Measurements from ENCODE around the gene GADD45G. TPM values are rescaled to one million over a fixed set of nuclear protein-coding genes. Genes with fewer than 3 reads are reported as not detected.

The GADD45G gene
- total and polyA plus RNA-seq, 2 experiments from 2014 or later: 12.7 to 24.1 TPM

DNA sequence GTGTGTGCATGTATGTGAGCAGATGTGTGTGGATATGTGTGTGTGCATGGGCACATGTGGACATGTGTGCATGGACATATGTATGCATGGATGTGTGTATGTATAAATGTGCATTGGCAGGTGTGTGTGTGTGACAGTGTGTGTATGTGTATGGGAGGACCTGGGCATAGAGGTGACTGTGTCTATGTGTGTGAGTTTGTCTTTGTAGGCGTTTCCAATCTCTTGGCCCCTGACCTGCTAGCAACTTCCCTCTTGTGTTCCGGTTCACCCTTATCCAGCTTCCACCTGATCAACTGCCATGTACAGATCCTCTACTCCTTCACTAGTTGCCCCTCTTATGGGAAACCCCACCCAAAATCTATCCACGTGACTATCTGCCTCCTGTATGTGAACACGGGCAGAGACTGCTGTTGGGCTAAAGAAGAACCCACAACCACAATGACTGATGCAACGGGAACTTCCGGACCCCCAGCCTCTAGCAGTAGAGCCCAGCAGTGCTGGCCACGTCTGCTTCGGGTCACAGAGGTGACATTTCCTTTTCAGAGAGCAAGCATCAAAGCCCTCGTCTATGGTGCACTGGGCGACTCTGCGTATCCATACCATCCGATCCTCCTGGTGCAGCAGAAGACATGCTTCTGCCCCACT, 24.9 kb upstream of the GADD45G start:
- Histone ChIP-seq H3K4me3 (no peak overlapping the region), H3K79me2 (replicated peaks; ENCODE audit: insufficient read depth) (no peaks in the 10 kb centered on the region), H3K4me1 (ENCODE audit: insufficient read depth) (no peaks in the 10 kb centered on the region), H4K20me1 (replicated peaks; ENCODE audit: insufficient read depth) (no peaks in the 10 kb centered on the region), H3K36me3 (ENCODE audit: insufficient read depth) (no peaks in the 10 kb centered on the region), H3K27ac (ENCODE audit: low read depth) (no peak overlapping the region), H3F3A (replicated peaks; ENCODE audit: low read depth) (no peaks in the 10 kb centered on the region), H2AFZ (no peak overlapping the region), H3K27me3 (ENCODE audit: insufficient read depth) (no peaks in the 10 kb centered on the region), H3K4me2 (no peak overlapping the region), H3K9me2 (ENCODE audit: insufficient read depth) (no peaks in the 10 kb centered on the region)
- H3K4me3 Mint-ChIP-seq: no peak overlapping the region
- H3K9me3 Mint-ChIP-seq: peaks cover 15% of the 10 kb centered on the region; the same call in 2 of the 3 replicates
- no peak for ATAC-seq
- peaks cover 5% of the 10 kb centered on the region for H3K27me3 Mint-ChIP-seq (ENCODE audit: insufficient read depth, low read depth, poor library complexity)
- TF ChIP-seq, protein P1, sequence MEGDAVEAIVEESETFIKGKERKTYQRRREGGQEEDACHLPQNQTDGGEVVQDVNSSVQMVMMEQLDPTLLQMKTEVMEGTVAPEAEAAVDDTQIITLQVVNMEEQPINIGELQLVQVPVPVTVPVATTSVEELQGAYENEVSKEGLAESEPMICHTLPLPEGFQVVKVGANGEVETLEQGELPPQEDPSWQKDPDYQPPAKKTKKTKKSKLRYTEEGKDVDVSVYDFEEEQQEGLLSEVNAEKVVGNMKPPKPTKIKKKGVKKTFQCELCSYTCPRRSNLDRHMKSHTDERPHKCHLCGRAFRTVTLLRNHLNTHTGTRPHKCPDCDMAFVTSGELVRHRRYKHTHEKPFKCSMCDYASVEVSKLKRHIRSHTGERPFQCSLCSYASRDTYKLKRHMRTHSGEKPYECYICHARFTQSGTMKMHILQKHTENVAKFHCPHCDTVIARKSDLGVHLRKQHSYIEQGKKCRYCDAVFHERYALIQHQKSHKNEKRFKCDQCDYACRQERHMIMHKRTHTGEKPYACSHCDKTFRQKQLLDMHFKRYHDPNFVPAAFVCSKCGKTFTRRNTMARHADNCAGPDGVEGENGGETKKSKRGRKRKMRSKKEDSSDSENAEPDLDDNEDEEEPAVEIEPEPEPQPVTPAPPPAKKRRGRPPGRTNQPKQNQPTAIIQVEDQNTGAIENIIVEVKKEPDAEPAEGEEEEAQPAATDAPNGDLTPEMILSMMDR (conservative IDR thresholded peaks at IDR 0.05; ENCODE audit: low read depth in 2 of 2): no peak
- TF ChIP-seq EZH2phosphoT487 (IDR thresholded peaks at IDR 0.05; ENCODE audit: unreplicated experiment) (no peak), CREB1 (CRISPR knock-in tag; IDR thresholded peaks at IDR 0.05; ENCODE audit: low read depth) (no peak), POLR2AphosphoS5 (IDR thresholded peaks at IDR 0.05; ENCODE audit: low read depth) (no peak), ZNF331 (CRISPR knock-in tag; IDR thresholded peaks at IDR 0.05; ENCODE audit: low read depth) (no peak), STAT1 (IDR thresholded peaks at IDR 0.05; ENCODE audit: unreplicated experiment) (no peak), EZH2 (IDR thresholded peaks at IDR 0.05; ENCODE audit: low read depth, unreplicated experiment) (no peak), JUNB (IDR thresholded peaks at IDR 0.05; ENCODE audit: unreplicated experiment) (no peak), ZNF114 (CRISPR knock-in tag; IDR thresholded peaks at IDR 0.05) (no peak), NANOG (IDR thresholded peaks at IDR 0.05; ENCODE audit: borderline replicate concordance) (no peak)
- TF ChIP-seq, protein P2, sequence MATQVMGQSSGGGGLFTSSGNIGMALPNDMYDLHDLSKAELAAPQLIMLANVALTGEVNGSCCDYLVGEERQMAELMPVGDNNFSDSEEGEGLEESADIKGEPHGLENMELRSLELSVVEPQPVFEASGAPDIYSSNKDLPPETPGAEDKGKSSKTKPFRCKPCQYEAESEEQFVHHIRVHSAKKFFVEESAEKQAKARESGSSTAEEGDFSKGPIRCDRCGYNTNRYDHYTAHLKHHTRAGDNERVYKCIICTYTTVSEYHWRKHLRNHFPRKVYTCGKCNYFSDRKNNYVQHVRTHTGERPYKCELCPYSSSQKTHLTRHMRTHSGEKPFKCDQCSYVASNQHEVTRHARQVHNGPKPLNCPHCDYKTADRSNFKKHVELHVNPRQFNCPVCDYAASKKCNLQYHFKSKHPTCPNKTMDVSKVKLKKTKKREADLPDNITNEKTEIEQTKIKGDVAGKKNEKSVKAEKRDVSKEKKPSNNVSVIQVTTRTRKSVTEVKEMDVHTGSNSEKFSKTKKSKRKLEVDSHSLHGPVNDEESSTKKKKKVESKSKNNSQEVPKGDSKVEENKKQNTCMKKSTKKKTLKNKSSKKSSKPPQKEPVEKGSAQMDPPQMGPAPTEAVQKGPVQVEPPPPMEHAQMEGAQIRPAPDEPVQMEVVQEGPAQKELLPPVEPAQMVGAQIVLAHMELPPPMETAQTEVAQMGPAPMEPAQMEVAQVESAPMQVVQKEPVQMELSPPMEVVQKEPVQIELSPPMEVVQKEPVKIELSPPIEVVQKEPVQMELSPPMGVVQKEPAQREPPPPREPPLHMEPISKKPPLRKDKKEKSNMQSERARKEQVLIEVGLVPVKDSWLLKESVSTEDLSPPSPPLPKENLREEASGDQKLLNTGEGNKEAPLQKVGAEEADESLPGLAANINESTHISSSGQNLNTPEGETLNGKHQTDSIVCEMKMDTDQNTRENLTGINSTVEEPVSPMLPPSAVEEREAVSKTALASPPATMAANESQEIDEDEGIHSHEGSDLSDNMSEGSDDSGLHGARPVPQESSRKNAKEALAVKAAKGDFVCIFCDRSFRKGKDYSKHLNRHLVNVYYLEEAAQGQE (IDR thresholded peaks at IDR 0.05; ENCODE audit: unreplicated experiment): no peak
- TF ChIP-seq, protein P3, sequence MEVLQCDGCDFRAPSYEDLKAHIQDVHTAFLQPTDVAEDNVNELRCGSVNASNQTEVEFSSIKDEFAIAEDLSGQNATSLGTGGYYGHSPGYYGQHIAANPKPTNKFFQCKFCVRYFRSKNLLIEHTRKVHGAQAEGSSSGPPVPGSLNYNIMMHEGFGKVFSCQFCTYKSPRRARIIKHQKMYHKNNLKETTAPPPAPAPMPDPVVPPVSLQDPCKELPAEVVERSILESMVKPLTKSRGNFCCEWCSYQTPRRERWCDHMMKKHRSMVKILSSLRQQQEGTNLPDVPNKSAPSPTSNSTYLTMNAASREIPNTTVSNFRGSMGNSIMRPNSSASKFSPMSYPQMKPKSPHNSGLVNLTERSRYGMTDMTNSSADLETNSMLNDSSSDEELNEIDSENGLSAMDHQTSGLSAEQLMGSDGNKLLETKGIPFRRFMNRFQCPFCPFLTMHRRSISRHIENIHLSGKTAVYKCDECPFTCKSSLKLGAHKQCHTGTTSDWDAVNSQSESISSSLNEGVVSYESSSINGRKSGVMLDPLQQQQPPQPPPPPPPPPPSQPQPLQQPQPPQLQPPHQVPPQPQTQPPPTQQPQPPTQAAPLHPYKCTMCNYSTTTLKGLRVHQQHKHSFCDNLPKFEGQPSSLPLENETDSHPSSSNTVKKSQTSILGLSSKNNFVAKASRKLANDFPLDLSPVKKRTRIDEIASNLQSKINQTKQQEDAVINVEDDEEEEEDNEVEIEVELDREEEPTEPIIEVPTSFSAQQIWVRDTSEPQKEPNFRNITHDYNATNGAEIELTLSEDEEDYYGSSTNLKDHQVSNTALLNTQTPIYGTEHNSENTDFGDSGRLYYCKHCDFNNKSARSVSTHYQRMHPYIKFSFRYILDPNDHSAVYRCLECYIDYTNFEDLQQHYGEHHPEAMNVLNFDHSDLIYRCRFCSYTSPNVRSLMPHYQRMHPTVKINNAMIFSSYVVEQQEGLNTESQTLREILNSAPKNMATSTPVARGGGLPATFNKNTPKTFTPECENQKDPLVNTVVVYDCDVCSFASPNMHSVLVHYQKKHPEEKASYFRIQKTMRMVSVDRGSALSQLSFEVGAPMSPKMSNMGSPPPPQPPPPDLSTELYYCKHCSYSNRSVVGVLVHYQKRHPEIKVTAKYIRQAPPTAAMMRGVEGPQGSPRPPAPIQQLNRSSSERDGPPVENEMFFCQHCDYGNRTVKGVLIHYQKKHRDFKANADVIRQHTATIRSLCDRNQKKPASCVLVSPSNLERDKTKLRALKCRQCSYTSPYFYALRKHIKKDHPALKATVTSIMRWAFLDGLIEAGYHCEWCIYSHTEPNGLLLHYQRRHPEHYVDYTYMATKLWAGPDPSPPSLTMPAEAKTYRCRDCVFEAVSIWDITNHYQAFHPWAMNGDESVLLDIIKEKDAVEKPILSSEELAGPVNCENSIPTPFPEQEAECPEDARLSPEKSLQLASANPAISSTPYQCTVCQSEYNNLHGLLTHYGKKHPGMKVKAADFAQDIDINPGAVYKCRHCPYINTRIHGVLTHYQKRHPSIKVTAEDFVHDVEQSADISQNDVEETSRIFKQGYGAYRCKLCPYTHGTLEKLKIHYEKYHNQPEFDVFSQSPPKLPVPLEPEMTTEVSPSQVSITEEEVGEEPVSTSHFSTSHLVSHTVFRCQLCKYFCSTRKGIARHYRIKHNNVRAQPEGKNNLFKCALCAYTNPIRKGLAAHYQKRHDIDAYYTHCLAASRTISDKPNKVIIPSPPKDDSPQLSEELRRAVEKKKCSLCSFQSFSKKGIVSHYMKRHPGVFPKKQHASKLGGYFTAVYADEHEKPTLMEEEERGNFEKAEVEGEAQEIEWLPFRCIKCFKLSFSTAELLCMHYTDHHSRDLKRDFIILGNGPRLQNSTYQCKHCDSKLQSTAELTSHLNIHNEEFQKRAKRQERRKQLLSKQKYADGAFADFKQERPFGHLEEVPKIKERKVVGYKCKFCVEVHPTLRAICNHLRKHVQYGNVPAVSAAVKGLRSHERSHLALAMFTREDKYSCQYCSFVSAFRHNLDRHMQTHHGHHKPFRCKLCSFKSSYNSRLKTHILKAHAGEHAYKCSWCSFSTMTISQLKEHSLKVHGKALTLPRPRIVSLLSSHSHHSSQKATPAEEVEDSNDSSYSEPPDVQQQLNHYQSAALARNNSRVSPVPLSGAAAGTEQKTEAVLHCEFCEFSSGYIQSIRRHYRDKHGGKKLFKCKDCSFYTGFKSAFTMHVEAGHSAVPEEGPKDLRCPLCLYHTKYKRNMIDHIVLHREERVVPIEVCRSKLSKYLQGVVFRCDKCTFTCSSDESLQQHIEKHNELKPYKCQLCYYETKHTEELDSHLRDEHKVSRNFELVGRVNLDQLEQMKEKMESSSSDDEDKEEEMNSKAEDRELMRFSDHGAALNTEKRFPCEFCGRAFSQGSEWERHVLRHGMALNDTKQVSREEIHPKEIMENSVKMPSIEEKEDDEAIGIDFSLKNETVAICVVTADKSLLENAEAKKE (CRISPR knock-in tag; IDR thresholded peaks at IDR 0.05): no peak
- TF ChIP-seq, protein P4, sequence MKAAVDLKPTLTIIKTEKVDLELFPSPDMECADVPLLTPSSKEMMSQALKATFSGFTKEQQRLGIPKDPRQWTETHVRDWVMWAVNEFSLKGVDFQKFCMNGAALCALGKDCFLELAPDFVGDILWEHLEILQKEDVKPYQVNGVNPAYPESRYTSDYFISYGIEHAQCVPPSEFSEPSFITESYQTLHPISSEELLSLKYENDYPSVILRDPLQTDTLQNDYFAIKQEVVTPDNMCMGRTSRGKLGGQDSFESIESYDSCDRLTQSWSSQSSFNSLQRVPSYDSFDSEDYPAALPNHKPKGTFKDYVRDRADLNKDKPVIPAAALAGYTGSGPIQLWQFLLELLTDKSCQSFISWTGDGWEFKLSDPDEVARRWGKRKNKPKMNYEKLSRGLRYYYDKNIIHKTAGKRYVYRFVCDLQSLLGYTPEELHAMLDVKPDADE (IDR thresholded peaks at IDR 0.05): no peak
- H3K4me1 Mint-ChIP-seq: no peaks in the 10 kb centered on the region
- no peak overlapping the region for H3K27ac Mint-ChIP-seq
- no peak for DNase-seq (ENCODE audit: low spot score)
- no peaks in the 10 kb centered on the region for H3K36me3 Mint-ChIP-seq (ENCODE audit: low read depth)
